BE2C (cell line): ENCODE measurements around the gene TTYH3.

Source experiments
- DNase-seq: peaks from one replicate; pipeline ENCODE4 v3.0.0-alpha.2; 2020
- H3K27me3 ChIP-seq: fragments of 250-450 bp; sonication (Bioruptor Pico); 2 replicates; pipeline ENCODE4 v1.5.1; 2020; ENCODE audit warnings: mild to moderate bottlenecking
- H3K36me3 ChIP-seq: fragments of 250-450 bp; sonication (Bioruptor Pico); 2 replicates; pipeline ENCODE4 v1.5.1; 2020; ENCODE audit warnings: mild to moderate bottlenecking
- H3K4me1 ChIP-seq: fragments of 250-450 bp; sonication (Bioruptor Pico); 2 replicates; pipeline ENCODE4 v1.5.1; 2020
- H3K4me3 ChIP-seq: 2 replicates; pipeline ENCODE4 v1.5.1; 2011; ENCODE audit warnings: low read depth, low read length
- H3K9me3 ChIP-seq: fragments of 250-450 bp; sonication (Bioruptor Pico); 2 replicates; pipeline ENCODE4 v1.5.1; 2020
- CTCF ChIP-seq: IDR thresholded peaks from 2 replicates; pipeline ENCODE4 v1.5.1; 2012; ENCODE audit warnings: mild to moderate bottlenecking, low read depth, low read length

TTYH3 gene

DNA sequence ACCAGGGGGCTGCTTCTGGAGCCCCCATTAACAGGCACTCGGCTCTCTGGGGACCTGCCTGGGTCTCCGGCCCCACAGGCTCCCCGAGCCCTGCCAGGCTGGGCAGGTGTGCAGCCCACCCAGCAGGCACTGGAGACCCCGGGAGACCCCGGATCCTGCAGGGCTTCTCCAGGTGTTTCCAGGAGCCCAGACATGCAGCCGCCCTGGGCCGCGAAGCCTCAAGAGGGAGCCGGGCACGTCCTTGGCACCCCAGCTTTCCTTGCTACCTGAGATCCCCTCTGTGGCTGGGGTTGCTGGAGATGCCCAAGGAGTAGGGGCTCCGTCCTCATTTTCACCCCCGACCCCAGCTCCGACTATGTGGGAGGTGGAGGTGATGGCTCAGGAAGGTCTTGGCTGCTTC is 48.5 kb downstream of the TTYH3 start:
- Histone ChIP-seq H3K4me1 (no peaks in the 10 kb centered on the region), H3K4me3 (no peak overlapping the region), H3K9me3 (no peaks in the 10 kb centered on the region), H3K27me3 (peaks cover 16% of the 10 kb centered on the region), H3K36me3 (no peaks in the 10 kb centered on the region)
- TF ChIP-seq CTCF: no peak
- no peak for DNase-seq

DNA sequence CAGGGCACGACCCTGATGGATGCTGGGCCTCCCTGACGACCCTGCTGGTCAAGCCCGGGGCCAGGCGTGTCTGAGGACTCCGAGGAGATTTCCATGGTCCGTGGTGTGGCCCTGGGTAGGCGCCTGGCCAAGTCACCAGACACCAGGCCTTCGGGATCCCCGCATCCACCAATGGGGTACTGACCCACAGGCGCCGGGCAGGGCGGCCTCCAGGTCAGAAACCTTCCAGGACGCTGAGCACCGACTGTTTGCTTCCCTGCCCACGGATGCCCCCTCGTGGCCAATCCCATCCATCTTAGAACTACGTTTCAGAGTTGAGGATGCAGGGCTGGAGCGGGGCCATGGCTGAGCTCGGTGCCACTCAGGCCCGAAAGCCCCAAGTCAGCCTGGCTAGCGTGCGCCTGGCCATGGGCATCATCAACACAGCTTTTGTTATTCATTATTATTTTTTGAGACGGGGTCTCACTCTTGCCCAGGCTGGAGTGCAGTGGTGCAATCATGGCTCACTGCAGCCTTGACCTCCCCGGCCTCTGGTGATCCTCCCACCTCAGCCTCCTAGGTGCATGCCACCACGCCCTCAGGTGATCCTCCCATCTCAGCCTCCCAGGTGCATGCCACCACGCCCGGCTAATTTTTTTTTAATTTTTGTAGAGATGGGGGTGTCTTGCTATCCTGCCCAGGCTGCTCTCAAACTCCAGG is 49.2 kb downstream of the TTYH3 start:
- H3K27me3 ChIP-seq: peaks cover 16% of the 10 kb centered on the region
- TF ChIP-seq CTCF: peak; percentile 80
- peak; percentile 87 for DNase-seq
- no peak overlapping the region for H3K4me3 ChIP-seq
- no peaks in the 10 kb centered on the region for H3K9me3 ChIP-seq
- no peaks in the 10 kb centered on the region for H3K36me3 ChIP-seq
- H3K4me1 ChIP-seq: no peaks in the 10 kb centered on the region

DNA sequence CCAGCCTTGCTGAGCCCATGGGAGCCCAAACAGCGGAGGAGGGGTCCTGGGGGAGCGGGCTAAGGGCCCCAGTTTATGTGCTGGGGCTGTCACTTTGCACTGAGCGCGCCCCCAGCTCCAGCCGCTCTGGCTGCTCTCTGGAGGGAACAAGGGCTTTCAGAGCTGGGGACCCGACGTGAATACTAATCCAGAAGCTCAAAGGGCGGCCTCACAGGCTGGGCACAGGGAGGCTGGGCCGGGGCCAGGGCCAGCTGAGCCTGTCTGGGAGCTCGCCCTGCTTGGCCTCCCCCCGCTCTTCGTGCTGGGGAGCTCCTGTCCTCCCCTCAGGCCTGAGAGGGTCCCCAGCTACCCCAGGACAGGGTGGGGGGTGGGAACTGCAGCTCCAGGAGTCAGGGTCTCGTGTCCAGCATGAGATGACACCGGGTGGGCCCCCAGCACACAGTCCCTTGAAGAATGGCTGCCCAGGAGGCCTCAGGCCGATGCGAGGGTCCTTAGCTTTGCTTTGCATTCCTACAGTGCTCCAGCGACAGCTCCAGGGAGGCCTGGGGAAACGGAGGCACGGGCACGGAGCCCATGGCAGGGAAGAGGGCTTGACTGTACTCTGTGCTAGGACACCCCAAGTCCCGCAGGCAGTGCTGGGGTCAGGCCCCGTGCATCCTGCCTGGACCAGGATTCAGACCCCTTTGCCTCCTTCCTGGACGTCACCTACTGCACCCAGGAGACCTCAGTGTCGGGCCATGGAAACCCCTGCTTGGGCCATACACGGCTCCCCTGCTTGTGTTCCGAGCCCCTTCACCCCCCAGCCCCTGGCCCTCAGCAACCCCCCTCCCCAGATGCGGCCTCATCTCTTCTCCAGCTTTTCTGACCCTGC is 50.4 kb downstream of the TTYH3 start:
- DNase-seq: no peak
- H3K27me3 ChIP-seq: peaks cover 17% of the 10 kb centered on the region
- H3K4me3 ChIP-seq: no peak overlapping the region
- H3K9me3 ChIP-seq: no peaks in the 10 kb centered on the region
- no peaks in the 10 kb centered on the region for H3K4me1 ChIP-seq
- TF ChIP-seq CTCF: no peak
- no peaks in the 10 kb centered on the region for H3K36me3 ChIP-seq

GRCh38 chr7:2684501-2684900 is 52.7 kb downstream of the TTYH3 start:
- Histone ChIP-seq H3K9me3 (no peaks in the 10 kb centered on the region), H3K4me1 (no peaks in the 10 kb centered on the region), H3K36me3 (no peaks in the 10 kb centered on the region), H3K27me3 (peaks cover 36% of the 10 kb centered on the region), H3K4me3 (no peak overlapping the region)
- TF ChIP-seq CTCF: no peak
- no peak for DNase-seq

- Histone ChIP-seq H3K9me3 (no peaks in the 10 kb centered on the region), H3K4me1 (no peaks in the 10 kb centered on the region), H3K36me3 (no peaks in the 10 kb centered on the region), H3K27me3 (peaks cover 30% of the 10 kb centered on the region), H3K4me3 (no peak overlapping the region)
- no peak for TF ChIP-seq CTCF
- DNase-seq: no peak
Measured at GRCh38 chr7:2686101-2686500, 54.3 kb downstream of the TTYH3 start.

DNA sequence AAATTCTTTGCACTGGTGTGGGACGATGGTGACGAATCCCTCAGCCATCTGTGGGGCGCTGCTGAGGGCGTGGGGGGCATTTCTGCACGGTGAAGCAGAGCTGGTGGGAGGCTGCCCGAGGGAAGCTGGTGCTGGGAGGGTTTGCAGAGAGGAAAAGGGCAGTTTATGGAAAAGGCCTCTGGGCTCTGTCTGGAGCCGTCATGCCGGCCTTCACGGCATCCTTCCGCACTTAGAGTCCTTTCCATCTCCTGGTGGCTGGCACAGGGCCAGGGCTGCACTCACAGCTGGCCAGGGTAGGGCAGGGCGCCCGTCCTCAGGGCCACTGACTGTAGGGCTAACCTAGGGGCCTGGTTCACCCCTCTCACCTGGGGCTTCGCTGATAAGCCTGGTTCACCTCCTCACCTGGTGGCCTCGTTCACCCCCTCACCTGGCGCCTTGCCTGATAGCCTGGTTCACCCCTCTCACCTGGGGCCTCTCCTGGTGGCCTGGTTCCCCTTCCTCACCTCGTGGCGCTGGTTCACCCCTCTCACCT is 55.6 kb downstream of the TTYH3 start:
- DNase-seq: peak; percentile 78
- no peak for TF ChIP-seq CTCF
- Histone ChIP-seq H3K27me3 (peaks cover 30% of the 10 kb centered on the region), H3K9me3 (no peaks in the 10 kb centered on the region), H3K4me1 (no peaks in the 10 kb centered on the region), H3K36me3 (no peaks in the 10 kb centered on the region), H3K4me3 (no peak overlapping the region)
